DMS 273 treated with DMSO at 0.1 percent for 48 hours (cell line): ENCODE results near the gene PAN2.
"Not testable (repeated sequence)": the region's sequence is repeated elsewhere in the genome, so short reads cannot be mapped to it uniquely, and the experiment has no call there.

Experiments
- DNase-seq: peaks from one replicate; lab custom pipeline; 2025; lab: John Stamatoyannopoulos, UW

The PAN2 gene

DNA sequence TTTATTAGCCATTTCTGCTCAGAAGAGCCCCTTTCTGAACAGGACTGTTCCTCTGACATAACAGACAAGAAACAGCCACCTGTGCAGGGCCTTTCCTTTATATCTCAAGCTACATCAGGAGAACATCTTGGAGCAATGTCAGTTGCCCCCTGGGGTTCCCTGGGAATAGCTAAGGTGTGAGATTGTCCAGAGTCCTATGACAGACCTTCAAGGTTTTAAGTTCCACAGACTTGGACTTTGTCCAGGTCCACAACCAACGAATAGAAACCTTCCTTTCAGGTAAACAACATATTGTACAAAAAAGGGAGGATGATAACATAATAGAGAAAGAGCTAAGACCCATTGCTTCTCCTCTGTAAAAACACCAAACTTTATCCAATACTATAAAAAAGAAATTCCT is 7.8 kb upstream of the PAN2 start:
- DNase-seq = no peak

DNA sequence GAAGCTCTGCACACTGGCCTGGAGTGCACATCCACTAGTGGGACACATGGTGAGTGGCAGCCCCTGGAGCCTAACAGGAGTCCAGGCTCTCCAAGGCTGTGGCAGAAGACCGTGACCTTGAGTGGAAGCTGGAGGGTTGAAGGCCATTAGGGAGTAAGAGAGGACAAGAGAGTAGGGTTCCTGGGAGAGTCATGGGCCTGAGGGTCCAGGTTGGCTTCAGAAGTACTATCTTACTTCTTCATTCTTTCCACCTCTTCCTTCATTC is 5.3 kb upstream of the PAN2 start:
- DNase-seq = no peak

DNA sequence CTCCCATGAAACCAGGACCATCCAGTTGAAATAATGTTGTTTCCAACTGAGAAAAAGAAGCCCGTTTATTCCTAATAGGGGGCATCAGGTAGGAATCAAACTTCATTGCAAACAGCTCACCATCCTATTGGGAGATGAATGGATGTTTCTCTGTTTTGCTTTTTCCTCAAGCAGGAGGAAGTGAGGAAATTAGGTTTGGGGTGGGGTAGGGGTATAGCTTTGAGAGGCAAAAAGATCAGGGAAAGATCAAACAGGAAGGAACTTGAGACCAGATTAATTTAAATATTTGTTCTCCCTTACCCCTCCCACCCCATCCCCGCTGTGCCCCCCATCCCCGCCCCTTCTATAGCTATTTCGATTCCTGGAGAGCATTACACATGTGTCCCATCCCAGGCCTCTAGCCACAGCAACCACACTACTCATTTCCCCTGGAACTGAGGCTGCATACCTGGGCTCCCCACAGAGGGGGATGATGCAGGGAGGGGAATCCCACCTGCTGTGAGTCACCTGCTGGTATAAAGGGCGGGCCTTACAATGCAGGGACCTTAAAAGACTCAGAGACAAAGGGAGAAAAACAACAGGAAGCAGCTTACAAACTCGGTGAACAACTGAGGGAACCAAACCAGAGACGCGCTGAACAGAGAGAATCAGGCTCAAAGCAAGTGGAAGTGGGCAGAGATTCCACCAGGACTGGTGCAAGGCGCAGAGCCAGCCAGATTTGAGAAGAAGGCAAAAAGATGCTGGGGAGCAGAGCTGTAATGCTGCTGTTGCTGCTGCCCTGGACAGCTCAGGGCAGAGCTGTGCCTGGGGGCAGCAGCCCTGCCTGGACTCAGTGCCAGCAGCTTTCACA is 4.7 kb upstream of the PAN2 start, which contains the start of gene IL23A:
TSS of gene IL23A (plus strand) at position 577 of the 850 bp plus-strand sequence. CDS start at position 738, 161 bp downstream.
- DNase-seq = no peak

DNA sequence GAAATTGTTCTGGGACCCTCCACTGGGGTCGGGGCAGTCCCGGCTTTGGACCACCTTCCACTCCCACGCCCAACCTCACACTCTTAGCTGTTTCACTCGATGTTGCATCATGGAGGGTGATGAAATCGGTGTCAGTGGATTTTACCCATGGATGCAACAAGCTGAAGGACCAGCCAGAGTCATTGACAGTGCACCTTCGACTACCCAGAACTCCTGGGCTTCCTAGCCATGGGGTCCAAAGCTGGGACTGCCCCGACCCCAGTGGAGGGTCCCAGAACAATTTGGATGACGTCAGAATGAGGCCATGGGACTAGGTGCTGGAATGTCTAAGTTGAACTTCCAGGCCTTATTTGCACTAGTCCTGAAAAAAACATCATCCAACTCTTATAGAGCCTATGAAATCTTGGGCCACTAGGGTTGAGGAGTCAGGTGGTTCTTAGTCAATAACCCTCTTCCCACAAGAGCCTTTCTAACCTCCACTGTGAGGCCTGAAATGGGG is 4.0 kb upstream of the PAN2 start:
- no peak for DNase-seq

DNA sequence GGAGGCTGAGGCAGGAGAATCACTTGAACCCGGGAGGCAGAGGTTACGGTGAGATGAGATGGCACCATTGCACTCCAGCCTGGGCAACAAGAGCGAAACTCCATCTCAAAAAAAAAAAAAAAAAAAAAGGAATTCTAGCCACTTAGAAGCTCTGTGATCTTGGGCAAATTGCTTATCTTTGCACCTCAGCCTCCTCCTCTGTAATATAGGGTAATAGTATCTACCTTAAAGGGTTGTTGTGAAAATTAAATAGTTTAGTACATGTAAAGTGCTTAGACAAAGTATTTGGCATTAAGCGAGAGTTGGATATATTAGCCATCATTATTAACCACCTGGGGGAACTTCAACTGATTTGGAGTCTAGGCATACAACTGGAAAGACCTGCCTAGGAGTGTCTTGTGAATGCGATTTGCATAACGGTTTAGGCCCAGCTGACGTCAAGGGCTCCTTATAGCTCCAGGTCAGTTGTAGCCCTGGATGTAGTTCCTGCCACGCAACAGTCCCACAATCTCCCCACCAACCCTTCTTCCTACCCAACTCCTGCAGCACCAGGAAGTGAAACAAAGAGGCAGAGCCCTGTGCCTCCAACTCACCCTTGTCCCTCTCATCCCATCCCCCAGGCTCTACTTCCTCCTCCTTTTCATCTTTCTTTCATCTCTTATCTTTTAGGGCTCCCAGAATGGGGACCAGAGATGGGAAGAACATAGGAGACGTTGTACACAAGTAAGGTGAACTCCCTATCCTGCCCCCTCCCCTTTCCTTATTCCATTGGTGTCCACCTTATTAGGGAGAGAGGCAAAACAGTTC is 2.8 kb upstream of the PAN2 start:
- DNase-seq = no peak

DNA sequence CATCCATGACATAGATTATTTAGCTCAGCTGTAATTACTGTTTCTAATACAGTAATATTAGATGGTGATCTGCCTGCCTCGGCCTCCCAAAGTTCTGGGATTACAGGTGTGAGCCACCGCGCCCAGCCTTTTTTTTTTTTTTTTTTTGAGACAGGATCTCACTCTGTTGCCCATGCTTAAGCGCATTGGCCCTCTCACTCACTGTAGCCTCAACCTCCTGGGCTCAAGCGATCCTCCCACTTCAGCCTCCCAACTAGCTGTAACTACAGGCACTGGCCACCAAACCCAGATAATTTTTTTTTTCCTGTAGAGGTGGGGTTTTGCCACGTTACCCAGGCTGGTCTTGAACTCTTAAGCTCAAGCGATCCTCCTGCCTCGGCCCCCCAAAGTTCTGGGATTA is 1.7 kb upstream of the PAN2 start:
- not testable (repeated sequence) for DNase-seq

DNA sequence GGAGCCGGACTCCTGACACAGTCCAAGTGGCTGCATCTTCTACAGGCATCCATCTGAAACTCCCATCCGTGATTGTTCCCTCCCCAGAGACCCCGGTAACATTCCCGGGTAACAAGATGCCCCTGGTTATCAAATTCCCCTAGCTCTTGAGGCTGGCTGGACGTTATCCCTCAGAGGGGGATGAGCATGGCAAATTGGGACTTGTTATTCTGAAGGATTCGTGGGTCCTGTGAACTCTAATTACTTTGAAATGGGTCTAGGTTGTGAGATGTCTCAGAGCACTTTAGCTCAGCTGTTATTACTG is 642 bp upstream of the PAN2 start:
- DNase-seq = no peak

DNA sequence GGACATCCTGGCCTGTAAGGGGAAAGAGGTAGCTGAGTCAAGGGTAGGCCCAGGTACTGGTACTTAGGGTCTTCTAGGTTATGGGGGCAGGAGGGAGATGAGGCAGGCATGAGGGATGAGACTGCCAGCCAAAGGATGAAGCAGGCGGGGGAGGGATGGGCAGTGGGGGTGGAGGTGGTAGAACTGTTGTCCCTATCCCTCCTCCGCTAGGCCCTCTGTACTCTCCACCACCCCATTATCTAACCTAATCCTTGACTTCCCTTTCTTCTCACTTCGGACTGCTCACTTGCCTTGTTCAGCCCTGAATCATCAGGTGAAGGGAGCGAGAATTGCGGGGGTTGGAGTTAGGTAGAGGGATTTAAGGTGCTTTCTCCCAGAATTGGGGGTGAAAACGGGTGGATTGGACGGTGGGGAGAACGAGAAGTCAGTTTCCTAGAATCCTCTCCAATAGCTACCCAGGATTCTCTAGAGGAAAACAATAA is 562 bp downstream of the PAN2 start:
- DNase-seq = no peak

DNA sequence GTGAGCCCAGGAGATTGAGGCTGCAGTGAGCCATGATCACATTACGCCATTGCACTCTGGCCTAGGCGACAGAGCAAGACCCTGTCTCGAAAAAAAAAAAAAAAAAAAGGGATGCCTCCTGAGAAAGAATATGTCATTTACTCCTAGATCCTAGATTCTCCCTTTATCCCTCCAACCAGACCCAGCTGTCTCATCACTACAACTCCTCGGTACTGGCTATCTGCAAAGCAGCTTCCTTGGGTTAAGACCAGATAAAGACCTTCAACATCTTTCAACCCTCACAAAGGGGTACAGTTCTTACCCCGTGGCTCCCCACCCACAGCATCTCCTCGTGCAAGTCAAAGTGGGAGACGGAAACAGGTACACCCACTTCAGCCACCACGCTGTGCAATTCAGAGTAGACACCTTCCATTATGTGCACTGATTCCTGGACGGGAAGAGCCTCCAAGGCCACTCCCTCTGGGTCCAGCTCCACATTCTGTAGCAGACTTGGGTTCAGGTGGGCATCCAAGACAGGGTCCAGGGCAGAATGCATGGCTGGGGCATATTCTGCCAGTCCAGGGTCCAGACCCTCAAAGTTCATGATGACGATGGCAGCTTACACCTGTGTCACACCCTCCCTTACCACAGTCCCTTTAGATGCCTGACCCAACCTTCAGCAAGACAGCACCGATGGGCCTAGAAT is 1.1 kb downstream of the PAN2 start:
- DNase-seq = no peak

DNA sequence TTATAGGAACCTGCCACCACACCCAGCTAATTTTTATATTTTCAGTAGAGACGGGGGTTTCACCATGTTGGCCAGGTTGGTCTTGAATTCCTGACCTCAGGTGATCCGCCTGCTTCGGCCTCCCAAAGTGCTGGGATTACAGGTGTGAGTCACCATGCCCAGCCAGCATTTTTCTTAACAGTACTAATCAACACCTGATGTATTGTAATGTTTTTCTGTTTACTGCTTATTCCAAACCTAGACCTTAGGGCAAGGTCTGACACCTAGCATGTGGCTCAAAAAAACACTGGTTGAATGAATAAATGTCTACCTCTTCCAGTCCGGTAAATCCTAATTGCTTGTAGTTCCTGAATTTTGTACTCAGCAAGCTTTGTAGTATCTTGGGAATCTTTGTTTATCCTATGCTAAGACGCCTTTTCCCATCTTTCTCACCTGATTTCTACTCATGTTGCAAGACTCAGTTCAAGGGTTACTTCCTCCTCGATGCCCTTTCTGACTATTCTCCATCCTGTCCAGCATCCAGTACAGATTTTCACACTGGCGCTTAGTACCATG is 2.8 kb downstream of the PAN2 start:
- DNase-seq = no peak

DNA sequence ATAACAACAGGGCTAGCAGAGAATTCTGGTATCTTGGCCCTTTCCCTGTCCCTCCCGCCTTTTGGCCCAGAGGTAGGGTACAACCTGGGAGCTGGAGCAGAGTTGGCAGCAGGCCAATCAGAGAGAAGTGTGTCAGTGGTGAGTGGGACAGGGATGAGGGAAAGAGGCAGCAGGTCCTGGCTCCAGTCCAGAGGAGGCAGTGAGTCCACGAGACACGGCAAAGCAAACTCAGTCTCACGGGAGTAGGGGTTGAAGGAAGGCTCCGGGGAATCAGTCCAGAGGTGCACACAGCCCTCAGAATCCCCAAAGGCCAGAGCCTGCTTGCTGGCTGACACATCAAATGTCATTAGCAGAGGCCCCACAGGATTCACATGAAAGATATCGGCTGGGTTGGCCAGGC is 7.3 kb downstream of the PAN2 start:
- no peak for DNase-seq

DNA sequence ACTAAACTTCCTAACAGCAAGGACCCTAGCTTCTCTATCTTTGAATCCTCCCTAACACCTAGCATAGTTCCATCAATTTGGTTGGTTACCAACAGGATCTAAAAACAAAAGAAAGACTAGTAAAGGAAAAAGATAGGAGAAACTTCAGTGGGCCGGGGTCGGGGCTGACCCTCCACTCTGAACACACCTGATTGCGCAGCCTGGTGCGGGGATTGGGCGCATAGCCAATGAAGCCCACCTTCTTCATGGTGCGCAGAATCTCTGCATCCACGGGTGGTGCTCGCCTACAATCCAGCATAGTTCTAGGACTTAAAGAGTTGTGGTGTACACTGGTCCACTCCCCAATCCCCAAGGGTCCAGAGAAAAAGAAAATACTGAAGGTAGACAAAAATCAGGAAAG is 7.7 kb downstream of the PAN2 start:
- no peak for DNase-seq

DNA sequence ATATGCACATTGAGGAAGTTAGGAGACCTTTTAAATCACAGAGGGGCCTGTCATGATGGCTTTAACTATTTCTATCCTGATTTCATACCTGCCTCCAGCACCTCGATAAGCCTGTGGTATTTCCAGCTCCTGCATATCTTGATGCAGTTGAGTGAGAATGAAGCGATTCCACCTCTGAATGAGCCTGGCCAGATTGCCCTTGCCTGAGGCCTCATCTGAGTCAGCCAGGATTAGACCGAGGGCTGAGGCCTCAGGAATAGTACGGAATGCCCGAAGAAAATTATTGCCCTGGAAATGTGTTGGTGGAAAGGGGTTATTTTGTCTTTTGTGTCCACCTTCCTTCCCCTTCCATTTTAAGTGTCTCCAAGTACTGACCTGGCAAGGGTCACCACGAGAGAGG is 9.6 kb downstream of the PAN2 start:
- DNase-seq = no peak

DNA sequence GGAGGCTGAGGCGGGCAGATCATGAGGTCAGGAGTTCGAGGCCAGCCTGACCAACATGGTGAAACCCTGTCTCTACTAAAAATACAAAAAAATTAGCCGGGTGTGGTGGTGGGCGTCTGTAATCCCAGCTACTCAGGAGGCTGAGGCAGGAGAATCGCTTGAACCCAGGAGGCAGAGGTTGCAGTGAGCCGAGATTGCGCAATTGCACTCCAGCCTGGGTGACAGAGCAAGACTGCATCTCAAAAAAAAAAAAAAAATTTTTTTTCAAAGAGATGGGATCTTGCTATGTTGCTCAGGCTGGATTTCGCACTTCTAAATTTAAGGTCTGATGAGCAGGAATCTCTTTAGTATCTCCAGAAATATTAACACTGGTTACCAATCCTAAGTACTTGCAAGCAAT is 12.2 kb downstream of the PAN2 start:
- DNase-seq = not testable (repeated sequence)

DNA sequence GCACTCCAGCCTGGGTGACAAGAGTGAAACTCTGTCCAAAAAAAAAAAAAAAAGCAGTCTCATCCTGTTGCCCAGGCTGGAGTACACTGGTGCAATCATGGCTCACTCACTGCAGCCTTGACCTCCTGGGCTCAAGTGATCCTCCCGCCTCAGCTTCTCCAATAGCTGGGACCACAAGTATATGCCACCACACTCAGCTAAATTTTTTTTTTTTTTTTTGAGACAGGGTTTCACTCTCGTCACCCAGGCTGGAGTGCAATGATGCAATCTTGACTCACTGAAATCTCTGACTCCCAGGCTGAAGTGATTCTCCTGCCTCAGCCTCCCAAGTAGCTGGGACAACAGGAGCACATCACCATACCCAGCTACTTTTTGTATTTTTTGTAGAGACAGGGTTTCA is 12.8 kb downstream of the PAN2 start:
- DNase-seq = no peak

DNA sequence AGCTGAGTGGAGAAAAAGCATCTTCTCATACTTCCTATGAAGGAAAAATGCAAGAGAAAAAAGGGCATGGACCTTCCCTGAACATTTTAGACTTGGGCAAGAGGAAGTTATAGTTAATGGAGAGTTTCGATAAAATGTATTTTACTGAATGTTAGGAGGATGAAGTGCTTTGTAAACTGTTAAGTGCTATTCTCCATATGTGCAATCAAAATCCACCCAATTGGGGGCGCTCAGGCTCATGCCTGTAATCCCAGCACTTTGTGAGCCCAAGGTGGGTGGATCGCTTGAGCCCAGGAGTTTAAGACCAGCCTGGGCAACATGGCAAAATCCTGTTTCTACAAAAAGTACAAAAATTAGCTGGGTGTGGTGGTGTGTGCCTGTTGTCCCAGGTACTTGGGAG is 16.1 kb downstream of the PAN2 start:
- DNase-seq = no peak

DNA sequence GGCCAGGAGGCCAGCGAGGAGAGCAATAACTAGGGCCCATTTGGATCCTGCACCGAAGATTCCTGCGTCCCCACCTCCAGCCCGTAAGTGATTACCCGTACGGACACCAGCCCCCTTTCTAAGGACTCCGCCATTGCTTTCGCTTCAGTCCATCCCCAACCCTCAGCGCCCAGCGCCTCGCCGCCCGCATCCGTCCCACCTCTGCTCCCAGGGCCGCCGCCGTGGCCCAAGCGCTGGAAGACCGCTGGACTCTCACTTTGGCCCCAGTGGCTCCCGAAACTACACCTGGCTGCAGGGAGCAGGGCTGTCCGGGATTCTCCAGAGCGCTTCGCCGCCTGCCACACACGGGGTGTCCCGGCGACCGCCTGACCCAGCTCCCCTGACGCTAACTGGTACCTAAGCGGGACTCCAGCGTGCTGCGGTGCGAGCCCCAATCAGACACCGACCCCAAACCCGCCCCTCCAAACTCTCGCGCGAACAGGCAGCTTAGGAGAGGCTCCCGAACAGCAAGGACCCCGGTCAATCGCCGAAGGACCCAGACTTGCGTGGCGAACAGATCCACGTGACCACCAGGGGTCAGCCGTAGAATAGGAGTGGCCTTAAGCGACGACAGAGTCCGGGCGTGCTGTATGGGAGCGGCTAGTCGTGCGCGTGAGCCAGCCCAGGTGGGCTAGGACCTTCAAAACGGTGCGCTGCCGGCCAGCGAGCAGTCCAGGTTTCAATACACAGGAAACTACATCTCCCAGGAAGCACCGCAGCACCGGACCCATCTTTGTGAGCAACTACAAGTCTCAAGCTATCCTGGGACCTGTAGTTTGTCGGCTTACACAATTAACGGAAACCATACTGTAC is 18.0 kb downstream of the PAN2 start, which contains the start of gene CNPY2:
TSS of gene CNPY2 (minus strand) at position 367 of the 852 bp plus-strand sequence. CDS start 771 bp downstream, outside the sequence.
- peak; percentile 96 for DNase-seq

DNA sequence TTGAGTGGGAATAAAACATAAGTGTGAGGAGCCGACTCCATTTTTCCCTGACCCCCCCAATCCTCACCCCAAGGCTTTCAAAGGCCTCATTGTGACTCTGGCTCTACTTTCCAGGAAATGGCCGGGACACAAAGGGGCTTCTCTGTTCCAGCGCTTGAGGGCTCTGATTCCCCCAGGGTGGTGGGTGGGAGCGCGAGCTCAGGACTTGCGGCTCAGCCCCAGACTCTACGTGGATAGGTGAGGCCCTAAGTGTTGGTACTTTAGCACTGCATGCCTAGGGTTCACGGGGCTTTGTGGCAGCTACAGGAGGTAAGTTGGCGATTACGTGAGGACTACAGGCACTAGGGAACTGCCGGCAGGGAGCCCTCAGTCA is 18.6 kb downstream of the PAN2 start:
- no peak for DNase-seq

DNA sequence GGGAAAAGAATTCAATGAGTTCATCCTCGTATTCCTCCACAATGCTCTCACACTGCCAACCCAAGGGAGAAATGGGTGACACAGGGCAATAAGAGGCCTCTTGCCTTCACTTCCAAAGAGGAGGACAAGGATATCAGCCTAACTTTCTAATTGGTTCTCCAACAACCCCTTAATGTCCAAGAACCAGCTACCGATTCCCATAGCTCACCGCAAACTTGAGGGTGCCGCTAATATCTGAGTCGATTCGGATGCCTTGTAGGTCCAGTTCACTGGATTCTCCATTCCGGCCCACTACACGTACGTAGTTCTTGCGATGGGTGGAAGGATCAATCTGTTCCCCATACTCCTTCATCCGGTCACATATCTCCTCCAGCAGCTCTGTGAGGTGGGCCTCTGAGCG is 22.8 kb downstream of the PAN2 start:
- no peak for DNase-seq

DNA sequence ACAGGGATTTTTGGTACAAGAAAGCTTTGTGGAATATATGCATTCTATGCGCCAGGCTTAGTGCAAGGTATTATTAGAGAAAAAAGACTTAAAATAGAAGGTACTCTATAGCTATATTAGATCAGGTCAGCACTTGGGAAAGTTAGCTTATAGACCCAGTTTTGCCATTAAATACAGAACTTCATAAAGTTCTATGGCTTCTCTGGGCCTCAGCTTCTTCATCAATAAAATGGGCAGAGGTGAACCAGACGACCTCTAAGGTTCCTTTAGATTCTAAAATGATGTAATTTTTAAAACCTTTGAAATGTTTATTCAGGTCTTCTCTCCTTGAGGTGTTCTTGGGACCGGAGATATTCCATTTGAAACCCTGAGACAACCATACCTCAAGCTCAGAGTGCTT is 25.1 kb downstream of the PAN2 start:
- DNase-seq = no peak

DNA sequence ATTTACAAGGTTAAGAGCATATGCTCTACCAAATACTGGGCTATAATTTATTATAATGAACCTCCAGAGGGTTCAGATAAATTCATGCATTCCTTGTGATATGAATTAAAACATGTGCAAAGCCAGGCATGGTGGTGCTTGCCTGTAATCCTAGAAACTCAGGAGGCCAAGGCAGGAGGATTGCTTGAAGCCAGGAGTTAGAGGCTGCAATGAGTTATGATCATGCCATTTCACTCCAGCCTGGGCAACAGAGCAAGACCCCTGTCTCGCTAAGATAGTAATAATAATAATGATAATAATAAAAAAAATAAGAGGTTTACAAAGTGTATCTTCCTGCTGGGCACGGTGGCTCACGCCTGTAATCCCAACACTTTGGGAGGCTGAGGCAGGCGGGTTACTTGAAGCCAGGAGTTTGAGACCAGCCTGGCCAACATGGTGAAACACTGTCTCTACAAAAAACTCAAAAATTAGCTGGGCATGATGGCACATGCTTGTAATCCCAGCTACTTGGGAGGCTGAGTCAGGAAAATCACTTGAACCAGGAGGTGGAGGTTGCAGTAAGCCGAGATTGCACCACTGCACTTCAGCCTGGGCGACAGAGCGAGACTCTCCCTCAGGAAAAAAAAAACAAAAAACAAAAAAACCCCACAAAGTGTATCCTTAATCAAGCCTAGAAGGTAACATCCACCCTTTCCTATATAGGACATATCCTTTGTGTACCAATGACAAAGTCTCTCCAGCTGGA is 26.4 kb downstream of the PAN2 start:
- DNase-seq = no peak
